Nephron progenitor cell (in vitro differentiated cells): ENCODE data around the gene SPINK8.

ENCODE experiments used
- DNase-seq: peaks from one replicate; pipeline ENCODE4 v3.0.0; 2021
- H3K27ac Mint-ChIP-seq: 2 replicates; pipeline ENCODE4 v1.8.0; 2021; ENCODE audit warnings: mild to moderate bottlenecking, moderate library complexity, mixed read lengths
- H3K27me3 Mint-ChIP-seq: 2 replicates; pipeline ENCODE4 v1.8.0; 2021; ENCODE audit warnings: mild to moderate bottlenecking, low read depth, mixed read lengths; ENCODE audit not compliant: poor library complexity
- H3K36me3 Mint-ChIP-seq: 2 replicates; pipeline ENCODE4 v1.8.0; 2021; ENCODE audit warnings: low read depth, mixed read lengths
- H3K4me1 Mint-ChIP-seq: 2 replicates; pipeline ENCODE4 v1.8.0; 2021; ENCODE audit warnings: mixed read lengths
- H3K4me3 Mint-ChIP-seq: 2 replicates; pipeline ENCODE4 v1.8.0; 2021; ENCODE audit warnings: mild to moderate bottlenecking, moderate library complexity, mixed read lengths
- H3K9me3 Mint-ChIP-seq: 2 replicates; pipeline ENCODE4 v1.8.0; 2021; ENCODE audit warnings: mild to moderate bottlenecking, moderate library complexity, mixed read lengths
- CTCF ChIP-seq: fragments of 200-600 bp; sonication (generic); IDR thresholded peaks from 2 replicates; pipeline ENCODE4 v1.5.0; 2021; ENCODE audit warnings: antibody characterized with exemption

The SPINK8 gene

DNA sequence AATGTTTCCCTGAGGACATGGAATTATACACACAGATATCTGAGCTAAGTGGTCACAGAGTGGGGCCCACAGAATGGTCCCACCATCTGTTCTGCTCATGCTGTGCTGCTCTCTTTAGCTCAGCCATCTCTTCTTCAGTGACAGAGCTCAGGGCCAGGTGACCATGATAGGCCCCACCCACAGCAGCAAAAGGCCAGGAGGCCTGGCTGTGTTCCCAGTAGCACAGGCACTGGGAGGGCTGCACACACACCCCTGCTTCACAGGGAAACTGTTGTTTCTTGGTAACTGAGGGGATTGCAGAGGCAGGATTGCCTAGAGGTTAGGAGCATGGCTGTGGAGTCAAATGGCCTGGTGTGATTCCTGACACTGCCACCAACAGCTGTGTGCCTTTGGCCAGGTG lies 33.7 kb upstream of the SPINK8 start:
- Mint-ChIP-seq H3K4me3 (no peak overlapping the region), H3K9me3 (peaks cover 40% of the 10 kb centered on the region)
- no peak for DNase-seq

GRCh38 chr3:48364840-48365239 lies 31.4 kb upstream of the SPINK8 start:
- no peak for TF ChIP-seq CTCF
- peaks cover 29% of the 10 kb centered on the region for H3K36me3 Mint-ChIP-seq
- no peak for DNase-seq
- no peaks in the 10 kb centered on the region for H3K27me3 Mint-ChIP-seq
- H3K9me3 Mint-ChIP-seq = peaks cover 60% of the 10 kb centered on the region
- peaks cover 6% of the 10 kb centered on the region for H3K4me1 Mint-ChIP-seq
- no peak overlapping the region for H3K27ac Mint-ChIP-seq
- H3K4me3 Mint-ChIP-seq = no peak overlapping the region

More for the DNA sequence above, 33.7 kb upstream of the SPINK8 start:
- Mint-ChIP-seq H3K36me3 (peaks cover 18% of the 10 kb centered on the region), H3K27me3 (no peaks in the 10 kb centered on the region), H3K4me1 (peaks cover 28% of the 10 kb centered on the region), H3K27ac (no peak overlapping the region)
- no peak for TF ChIP-seq CTCF

DNA sequence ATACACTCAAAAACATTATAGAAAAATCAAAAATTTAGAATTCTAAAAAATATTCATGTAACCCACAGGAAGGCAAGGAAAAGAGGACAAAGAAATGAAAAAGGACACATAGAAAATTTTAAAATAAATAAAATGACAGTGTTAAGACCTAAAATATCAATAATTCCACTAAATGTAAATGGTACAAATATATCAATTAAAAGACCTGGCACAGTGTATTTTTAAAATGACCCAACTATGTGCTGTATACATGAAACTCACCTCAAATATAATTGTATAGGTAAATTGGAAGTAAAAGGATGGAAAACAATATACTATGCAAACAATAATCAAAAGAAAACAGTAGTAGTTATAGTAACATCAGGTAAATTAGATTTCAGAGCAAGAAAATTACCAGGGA lies 28.5 kb upstream of the SPINK8 start:
- H3K4me3 Mint-ChIP-seq = no peak overlapping the region
- no peak for TF ChIP-seq CTCF
- peaks cover 61% of the 10 kb centered on the region for H3K9me3 Mint-ChIP-seq
- H3K4me1 Mint-ChIP-seq = no peaks in the 10 kb centered on the region
- peaks cover 29% of the 10 kb centered on the region for H3K36me3 Mint-ChIP-seq
- no peak overlapping the region for H3K27ac Mint-ChIP-seq
- DNase-seq = no peak
- peaks cover 7% of the 10 kb centered on the region for H3K27me3 Mint-ChIP-seq

- no peak overlapping the region for H3K4me3 Mint-ChIP-seq
- H3K27me3 Mint-ChIP-seq = peaks cover 29% of the 10 kb centered on the region
- peaks cover 6% of the 10 kb centered on the region for H3K36me3 Mint-ChIP-seq
- H3K9me3 Mint-ChIP-seq = peaks cover 31% of the 10 kb centered on the region
- H3K4me1 Mint-ChIP-seq = no peaks in the 10 kb centered on the region
- no peak for TF ChIP-seq CTCF
- DNase-seq = no peak
- H3K27ac Mint-ChIP-seq = no peak overlapping the region
These were observed 23.0 kb upstream of the SPINK8 start for GRCh38 chr3:48356419-48356818.

- Mint-ChIP-seq H3K4me3 (no peak overlapping the region), H3K27me3 (peaks cover 37% of the 10 kb centered on the region), H3K4me1 (no peaks in the 10 kb centered on the region), H3K9me3 (peaks cover 10% of the 10 kb centered on the region), H3K27ac (no peak overlapping the region), H3K36me3 (no peaks in the 10 kb centered on the region)
- no peak for DNase-seq
- TF ChIP-seq CTCF = no peak
These were observed 20.5 kb upstream of the SPINK8 start for GRCh38 chr3:48353987-48354386.

DNA sequence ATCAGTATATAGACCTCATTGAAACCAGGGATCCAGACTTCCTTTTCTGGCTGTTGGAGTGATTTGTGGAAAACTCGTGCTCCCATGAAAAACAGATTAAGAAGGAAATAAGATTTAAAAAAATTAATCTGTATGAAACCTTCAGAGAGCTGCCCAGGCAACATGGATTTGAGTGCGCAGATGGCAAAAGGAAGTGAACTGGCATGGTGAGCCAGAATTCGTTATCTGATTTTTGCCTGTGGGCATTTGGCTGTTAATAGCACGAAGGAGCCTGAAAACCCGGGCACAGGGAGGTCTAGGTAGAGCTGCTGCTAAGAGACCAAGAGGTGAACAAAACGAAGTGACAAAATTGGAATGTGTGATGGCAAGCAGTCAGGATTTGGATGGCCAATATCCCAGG lies 19.1 kb upstream of the SPINK8 start:
- Mint-ChIP-seq H3K27ac (no peak overlapping the region), H3K9me3 (peaks cover 10% of the 10 kb centered on the region), H3K27me3 (peaks cover 30% of the 10 kb centered on the region), H3K4me3 (no peak overlapping the region), H3K36me3 (no peaks in the 10 kb centered on the region), H3K4me1 (no peaks in the 10 kb centered on the region)
- DNase-seq = no peak
- TF ChIP-seq CTCF = no peak
